RWPE2 (cell line): ENCODE data around the gene MSI2.

ENCODE experiments used
- ATAC-seq: fragments of 200-7000 bp; cut with Tn5 transposase; 3 replicates; pipeline ENCODE4 v1.9.1; 2021; ENCODE audit warnings: low read depth
- DNase-seq: peaks from one replicate; pipeline ENCODE4 v3.0.0-alpha.2; 2020; ENCODE audit warnings: low spot score
- H3K27ac ChIP-seq: fragments of 450-650 bp; 2 replicates; pipeline ENCODE4 v1.5.1; 2017; ENCODE audit warnings: mild to moderate bottlenecking; ENCODE audit not compliant: poor library complexity, severe bottlenecking
- H3K27me3 ChIP-seq: fragments of 250-450 bp; sonication (Bioruptor Pico); 2 replicates; pipeline ENCODE4 v1.5.1; 2021; ENCODE audit warnings: mild to moderate bottlenecking, moderate library complexity; ENCODE audit not compliant: insufficient read depth, poor library complexity, severe bottlenecking
- H3K36me3 ChIP-seq: fragments of 250-450 bp; sonication (Bioruptor Pico); 2 replicates; pipeline ENCODE4 v1.5.1; 2020; ENCODE audit warnings: low read depth, mild to moderate bottlenecking, moderate library complexity
- H3K4me1 ChIP-seq: fragments of 250-450 bp; sonication (Bioruptor Pico); 2 replicates; pipeline ENCODE4 v1.5.1; 2021; ENCODE audit warnings: mild to moderate bottlenecking, moderate library complexity; ENCODE audit not compliant: insufficient read depth, poor library complexity, severe bottlenecking
- H3K4me3 ChIP-seq: fragments of 250-450 bp; sonication (Bioruptor Pico); 2 replicates; pipeline ENCODE4 v1.5.1; 2021; ENCODE audit warnings: mild to moderate bottlenecking, moderate library complexity; ENCODE audit not compliant: severe bottlenecking
- H3K9me3 ChIP-seq: fragments of 250-450 bp; sonication (Bioruptor Pico); 2 replicates; pipeline ENCODE4 v1.5.1; 2021; ENCODE audit warnings: mild to moderate bottlenecking, moderate library complexity; ENCODE audit not compliant: severe bottlenecking
- TF ChIP-seq, protein P1 (sequence below): fragments of 450-650 bp; IDR thresholded peaks from one replicate; pipeline ENCODE4 v1.5.1; 2017; ENCODE audit warnings: mild to moderate bottlenecking, moderate library complexity; ENCODE audit not compliant: poor library complexity, severe bottlenecking

MSI2 gene

DNA sequence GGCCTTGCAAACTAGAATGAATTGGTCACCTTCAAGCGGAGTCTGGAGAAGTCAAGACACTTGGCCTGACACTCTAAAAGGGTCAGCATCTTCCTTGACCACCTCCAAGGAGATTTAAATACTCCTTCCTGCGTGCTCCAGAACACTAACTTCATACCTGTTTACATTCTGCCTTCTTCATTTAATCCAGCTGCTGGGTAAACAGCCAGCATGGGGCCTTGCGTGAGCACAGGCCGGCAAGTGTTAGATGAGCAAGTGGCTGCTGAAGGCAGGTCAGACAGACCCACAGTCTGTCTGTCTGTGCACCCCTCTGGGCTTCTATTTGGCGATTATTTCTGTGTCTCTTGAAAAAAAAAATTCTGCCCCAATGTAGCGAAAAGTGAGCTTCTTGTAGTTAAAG lies 153.8 kb downstream of the MSI2 start:
- ATAC-seq = no peak
- Histone ChIP-seq H3K27me3 (no peaks in the 10 kb centered on the region), H3K36me3 (no peaks in the 10 kb centered on the region)

DNA sequence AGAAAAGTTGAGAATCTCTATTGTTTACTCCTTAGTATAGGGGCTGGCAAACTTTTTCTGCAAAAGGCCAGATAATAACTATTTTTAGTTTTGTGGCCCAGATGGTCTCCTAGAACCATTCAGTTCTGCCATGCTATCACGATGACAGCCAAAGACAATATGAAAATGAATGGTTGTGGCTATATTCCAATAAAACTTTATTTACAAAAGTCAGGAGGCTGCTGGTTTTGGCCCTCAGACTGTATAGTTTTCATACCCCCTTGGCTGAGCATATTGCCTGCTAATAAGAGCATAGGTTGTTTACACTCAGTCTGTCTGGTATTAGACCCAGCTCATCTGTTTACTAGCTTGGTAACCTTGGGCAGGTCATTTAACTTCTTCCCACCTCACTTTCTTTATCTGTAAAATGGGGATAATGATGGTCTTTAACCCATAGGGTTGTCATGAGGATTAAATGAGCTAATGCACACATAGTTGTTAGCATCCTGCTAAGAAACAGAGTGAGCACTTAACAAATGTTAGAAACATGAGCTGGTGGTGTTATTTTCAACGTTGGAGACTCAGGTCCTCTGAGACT lies 156.3 kb downstream of the MSI2 start:
- TF ChIP-seq, protein P1, sequence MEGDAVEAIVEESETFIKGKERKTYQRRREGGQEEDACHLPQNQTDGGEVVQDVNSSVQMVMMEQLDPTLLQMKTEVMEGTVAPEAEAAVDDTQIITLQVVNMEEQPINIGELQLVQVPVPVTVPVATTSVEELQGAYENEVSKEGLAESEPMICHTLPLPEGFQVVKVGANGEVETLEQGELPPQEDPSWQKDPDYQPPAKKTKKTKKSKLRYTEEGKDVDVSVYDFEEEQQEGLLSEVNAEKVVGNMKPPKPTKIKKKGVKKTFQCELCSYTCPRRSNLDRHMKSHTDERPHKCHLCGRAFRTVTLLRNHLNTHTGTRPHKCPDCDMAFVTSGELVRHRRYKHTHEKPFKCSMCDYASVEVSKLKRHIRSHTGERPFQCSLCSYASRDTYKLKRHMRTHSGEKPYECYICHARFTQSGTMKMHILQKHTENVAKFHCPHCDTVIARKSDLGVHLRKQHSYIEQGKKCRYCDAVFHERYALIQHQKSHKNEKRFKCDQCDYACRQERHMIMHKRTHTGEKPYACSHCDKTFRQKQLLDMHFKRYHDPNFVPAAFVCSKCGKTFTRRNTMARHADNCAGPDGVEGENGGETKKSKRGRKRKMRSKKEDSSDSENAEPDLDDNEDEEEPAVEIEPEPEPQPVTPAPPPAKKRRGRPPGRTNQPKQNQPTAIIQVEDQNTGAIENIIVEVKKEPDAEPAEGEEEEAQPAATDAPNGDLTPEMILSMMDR = no peak
- no peak overlapping the region for H3K27ac ChIP-seq
- ATAC-seq (no peak), DNase-seq (no peak)
- H3K4me1 ChIP-seq = peaks cover 10% of the 10 kb centered on the region
- H3K36me3 ChIP-seq = no peaks in the 10 kb centered on the region
- no peaks in the 10 kb centered on the region for H3K9me3 ChIP-seq
- no peaks in the 10 kb centered on the region for H3K27me3 ChIP-seq
- H3K4me3 ChIP-seq = no peak overlapping the region

More for the DNA sequence above, 153.8 kb downstream of the MSI2 start:
- Histone ChIP-seq H3K27ac (no peak overlapping the region), H3K4me1 (peaks cover 15% of the 10 kb centered on the region), H3K4me3 (no peak overlapping the region), H3K9me3 (no peaks in the 10 kb centered on the region)
- TF ChIP-seq, protein P1 = no peak
- no peak for DNase-seq

DNA sequence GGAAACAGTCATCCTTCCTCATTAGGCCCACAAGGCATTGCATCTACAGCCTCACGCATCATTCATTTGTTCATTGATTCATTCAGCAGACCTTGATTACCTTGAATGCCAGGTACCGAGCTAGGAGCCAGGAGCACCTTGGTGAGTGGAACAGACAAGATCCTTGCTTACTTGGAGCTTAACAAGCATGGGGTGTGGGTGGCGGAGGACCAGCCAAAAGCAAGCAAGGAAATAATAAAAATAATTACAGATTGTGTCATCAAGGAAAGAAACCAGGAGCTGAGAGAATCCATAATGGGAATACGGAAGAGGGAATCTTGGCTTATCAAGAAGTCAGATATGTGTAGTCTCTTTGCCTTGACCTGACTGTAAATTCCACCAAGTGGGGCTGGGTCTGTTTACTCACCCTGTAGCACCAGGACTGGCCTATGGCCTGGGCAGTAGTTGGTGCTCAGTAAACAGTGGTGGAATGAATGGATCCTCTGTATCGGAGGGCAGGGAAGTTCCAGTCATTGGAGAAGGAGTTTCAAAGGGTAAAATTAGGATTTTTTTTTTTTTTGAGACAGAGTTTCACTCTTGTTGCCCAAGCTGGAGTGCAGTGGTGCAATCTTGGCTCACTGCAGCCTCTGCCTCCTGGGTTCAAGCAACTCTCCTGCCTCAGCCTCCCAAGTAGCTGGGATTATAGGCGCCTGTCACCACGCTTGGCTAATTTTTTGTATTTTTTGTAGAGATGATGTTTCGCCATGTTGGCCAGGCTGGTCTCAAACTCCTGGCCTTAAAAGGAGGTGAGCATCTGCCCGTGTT lies 157.7 kb downstream of the MSI2 start:
- Histone ChIP-seq H3K9me3 (no peaks in the 10 kb centered on the region), H3K27me3 (no peaks in the 10 kb centered on the region), H3K27ac (no peak overlapping the region), H3K4me3 (no peak overlapping the region), H3K4me1 (no peaks in the 10 kb centered on the region), H3K36me3 (no peaks in the 10 kb centered on the region)
- ATAC-seq (no peak), DNase-seq (no peak)
- TF ChIP-seq, protein P1 = no peak

DNA sequence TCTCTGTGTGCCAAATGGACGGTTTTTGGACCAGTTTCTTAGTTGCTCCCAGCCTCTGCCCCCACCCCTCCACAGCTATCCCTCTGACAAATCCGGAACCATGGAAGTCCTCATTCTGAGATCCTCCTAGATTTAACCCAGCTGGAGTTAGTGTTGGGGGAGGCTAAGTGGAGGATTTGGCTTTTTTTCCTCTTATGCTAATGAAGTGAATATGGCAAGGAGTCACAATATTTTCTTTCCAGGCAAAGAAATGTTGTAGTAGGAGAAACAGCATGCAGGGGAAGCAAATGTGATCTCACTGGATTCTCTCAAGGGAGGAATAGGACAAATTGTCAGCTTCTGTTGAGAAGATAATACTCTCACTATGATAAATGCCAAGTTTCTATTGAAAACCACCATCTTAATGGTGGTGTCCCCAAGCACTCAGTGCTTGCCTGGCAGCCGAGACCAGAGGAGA lies 159.5 kb downstream of the MSI2 start:
- H3K27ac ChIP-seq = no peak overlapping the region
- H3K36me3 ChIP-seq = no peaks in the 10 kb centered on the region
- TF ChIP-seq, protein P1 = no peak
- H3K9me3 ChIP-seq = no peaks in the 10 kb centered on the region
- no peak for ATAC-seq
- no peaks in the 10 kb centered on the region for H3K27me3 ChIP-seq
- no peak overlapping the region for H3K4me3 ChIP-seq
- H3K4me1 ChIP-seq = no peaks in the 10 kb centered on the region
- no peak for DNase-seq

DNA sequence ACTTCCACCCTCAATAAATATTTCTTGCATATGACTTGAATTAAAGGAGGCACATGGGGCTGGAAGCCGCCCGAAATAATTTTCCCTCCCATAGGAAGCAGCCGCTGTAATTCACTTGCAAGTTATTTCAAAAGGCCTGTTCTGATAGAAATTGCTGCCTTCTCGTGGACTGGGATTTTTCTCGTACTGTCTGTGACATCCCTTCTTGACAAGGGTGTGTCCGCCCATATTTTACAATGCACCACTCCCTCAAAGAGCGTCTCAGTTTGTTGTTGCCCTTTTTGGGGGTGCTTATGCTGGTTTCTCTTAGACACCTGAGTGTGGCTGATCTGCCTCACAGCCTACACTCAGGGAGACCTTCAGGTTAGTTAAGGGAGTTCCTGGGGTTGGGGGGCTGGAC lies 160.0 kb downstream of the MSI2 start:
- Histone ChIP-seq H3K27me3 (no peaks in the 10 kb centered on the region), H3K27ac (no peak overlapping the region), H3K4me1 (no peaks in the 10 kb centered on the region), H3K36me3 (no peaks in the 10 kb centered on the region), H3K9me3 (no peaks in the 10 kb centered on the region), H3K4me3 (no peak overlapping the region)
- ATAC-seq (no peak), DNase-seq (no peak)
- TF ChIP-seq, protein P1 = no peak
